Activated CD4-positive, alpha-beta T cell treated with anti-CD3 and anti-CD28 coated beads for 4 hours (primary cell): ENCODE results near the gene CEBPG.

Experiments
- DNase-seq, 2 donors: peaks; one replicate each; pipeline ENCODE4 v3.0.0-alpha.2; 2020

CEBPG gene

GRCh38 chr19:33373453-33374235, at the start of gene CEBPG:
CEBPG (plus strand) TSS chr19:33373709; CDS start chr19:33379240, 5,531 bp downstream.
- DNase-seq, result peak; percentile 93 to 94

- no peak for DNase-seq
Observed at GRCh38 chr19:33324628-33325027, 48.9 kb upstream of the CEBPG start.

DNA sequence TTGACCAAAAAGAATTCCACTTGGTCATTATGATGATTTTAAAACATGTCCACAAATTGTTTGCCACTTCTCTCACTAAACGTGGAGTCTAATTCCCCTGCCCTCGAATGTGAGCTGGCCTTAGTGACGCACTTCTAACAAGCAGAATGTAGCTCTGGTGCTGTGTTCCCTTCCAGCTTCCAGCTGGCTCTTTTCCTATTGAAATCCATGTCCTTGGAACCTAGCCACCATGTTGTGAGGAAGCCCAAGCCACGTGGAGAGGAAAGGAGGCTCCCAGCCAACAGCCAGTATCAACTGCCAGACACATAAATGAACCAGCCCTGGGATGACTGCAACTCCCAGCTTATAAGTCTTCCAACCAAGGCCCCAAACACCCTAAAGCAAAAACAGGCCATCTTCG, 47.6 kb upstream of the CEBPG start:
- DNase-seq, result no peak

DNA sequence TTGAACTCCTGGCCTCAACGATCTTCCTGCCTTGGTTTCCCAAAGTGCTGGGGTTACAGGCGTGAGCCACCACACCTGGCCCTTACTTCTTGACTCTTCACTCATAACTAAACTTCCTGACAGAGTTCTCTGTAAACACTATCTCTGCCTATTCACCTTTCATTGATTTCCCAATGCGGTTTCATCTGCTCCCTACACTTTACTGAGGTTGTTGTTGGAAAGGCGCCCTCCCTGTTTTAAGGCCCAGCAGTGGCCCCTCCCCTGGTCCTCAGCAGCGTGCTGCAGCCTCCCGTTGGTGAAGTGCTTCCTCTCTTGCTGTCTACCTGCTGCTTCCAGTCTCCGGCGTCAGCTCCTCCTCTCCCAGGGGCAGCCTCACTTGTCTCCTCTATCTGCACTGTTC, 44.4 kb upstream of the CEBPG start:
- no peak for DNase-seq

DNA sequence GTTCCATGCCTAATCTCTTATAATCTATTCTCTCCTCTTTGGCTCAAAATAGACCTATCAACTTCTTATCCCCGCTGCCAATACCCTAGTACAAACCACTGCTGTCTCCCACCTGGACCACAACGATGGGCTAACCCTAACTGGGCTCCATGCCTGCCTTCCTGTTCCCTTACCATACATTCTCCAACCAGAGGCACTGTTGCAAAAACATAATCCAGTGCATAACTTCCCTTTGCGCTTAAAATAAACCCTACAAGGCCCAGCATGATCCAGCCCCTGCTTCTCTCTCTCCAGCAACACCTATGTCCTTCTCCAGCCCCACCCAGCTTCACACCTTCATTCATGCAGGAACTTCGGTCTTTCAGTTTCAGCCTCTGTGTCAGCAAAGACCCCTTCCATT, 43.8 kb upstream of the CEBPG start:
- DNase-seq, result no peak

- no peak for DNase-seq
Observed at GRCh38 chr19:33332248-33332647, 41.3 kb upstream of the CEBPG start.

DNA sequence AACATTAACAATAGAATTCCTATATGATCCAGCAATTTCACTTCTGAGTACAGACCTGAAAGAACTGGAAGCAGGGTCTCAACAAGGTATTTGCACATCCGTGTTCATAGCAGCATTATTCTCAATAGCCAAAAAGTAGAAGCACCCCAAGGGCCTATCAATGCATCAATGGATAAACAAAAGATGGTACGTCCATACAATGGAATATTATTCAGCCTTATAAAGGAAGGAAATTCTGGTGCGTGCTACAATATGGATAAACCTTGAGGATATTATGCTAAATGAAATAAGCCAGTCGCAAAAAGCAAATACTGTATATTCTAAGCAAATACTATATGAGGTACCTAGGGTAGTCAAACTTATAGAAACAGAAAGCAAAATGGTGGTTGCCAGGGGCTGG, 40.4 kb upstream of the CEBPG start:
- DNase-seq, result no peak

GRCh38 chr19:33333642-33334041, 39.9 kb upstream of the CEBPG start:
- no peak for DNase-seq

DNA sequence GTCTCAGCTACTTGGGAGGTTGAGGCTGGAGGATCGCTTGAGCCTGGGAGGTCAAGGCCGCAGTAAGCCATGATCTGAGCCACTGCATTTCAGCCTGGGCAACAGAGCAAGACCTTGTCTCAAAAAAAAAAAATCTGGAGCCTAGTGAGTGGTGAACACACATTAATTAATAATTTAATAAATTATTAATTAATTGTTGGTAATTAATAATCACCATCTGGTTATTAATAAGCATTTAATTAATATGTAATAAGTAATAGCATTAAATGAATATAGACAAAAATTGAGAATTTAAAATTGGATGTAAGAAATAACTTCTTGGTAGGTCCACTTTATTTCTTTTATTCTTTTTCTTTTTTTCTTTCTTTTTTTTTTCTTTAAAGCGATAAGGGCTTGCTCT, 39.2 kb upstream of the CEBPG start:
- DNase-seq, result no peak

DNA sequence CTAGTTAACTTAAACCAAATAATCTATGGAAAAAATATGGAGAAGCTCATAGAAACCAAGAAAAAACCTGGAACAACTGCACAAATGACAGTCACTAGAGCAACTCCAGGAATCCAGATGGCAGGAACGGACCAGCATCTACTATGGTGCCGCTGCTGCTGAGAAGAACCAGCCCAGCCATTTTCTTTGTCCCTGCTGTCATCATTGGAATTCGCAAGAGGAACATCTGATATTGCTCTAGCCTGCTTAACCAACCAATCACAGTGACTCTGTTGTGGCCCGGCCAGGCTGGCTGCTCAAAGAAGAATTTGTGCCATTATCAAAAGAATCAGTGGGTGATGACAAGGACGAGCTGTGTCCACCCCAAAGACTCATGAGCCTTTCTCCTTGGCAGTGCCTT, 38.1 kb upstream of the CEBPG start:
- no peak for DNase-seq

DNA sequence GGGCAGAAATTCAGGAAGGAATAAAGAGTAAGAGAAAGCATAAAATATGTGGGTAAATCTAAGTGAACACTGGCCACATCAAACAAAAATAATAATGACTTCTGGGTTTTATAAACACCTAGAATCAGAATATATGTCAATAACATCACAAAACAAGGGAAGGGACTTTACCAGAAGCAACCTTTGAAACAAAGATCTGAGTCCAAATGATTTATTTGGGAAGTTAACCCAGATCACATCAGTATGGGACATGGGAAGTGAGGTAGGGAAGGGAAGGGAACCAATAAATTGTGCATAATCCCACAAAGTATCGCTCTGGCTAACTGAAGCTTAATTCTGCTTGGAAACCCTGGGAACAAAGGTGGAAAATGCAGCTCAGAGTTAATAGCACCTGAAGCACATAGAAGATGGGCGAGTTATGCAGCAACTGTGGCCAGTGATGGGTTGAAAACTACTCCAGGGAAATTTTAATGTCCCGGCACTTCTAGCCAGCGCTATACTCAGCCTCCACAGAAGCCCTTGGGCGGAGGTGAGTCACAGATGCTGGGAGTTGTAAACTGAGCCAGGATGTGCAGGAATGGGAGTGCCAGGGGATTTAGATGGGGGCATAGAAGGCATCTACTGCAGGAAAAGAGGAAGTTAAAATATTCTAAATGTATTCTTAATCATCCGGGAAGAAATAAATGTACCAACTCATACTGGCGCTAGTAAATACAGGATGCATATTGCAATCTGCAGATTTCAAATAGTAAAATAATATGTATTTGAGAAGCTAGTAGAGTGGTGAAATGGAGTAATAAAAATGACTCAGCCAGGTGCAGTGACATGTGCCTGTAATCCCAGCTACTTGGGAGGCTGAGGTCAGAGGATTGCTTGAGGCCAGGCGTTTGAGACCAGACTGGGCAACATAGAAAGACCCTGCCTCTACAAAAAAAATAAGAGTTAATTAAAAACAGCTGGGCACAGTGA, 34.2 kb upstream of the CEBPG start:
- DNase-seq, result no peak

GRCh38 chr19:33340991-33341390, 32.5 kb upstream of the CEBPG start:
- DNase-seq, result no peak

DNA sequence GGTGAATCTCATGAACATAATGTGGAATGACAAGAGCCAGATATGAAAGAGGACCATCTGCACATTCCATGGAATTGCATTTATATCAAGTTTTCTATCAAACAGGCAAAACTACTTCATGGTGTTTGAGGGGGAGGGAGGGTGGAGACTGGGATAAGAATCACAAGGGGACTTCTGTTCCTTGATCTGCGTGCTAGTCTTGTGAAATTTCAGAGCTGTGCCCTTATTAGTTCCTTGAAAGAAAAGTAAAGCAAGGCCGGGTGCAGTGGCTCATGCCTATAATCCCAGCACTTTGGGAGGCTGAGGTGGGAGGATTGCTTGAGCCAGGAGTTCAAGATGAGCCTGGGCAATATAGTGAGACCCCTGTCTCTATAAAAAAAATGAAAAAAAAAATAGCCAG, 30.2 kb upstream of the CEBPG start:
- DNase-seq, result no peak

GRCh38 chr19:33343859-33344572, 29.5 kb upstream of the CEBPG start:
- no peak for DNase-seq

DNA sequence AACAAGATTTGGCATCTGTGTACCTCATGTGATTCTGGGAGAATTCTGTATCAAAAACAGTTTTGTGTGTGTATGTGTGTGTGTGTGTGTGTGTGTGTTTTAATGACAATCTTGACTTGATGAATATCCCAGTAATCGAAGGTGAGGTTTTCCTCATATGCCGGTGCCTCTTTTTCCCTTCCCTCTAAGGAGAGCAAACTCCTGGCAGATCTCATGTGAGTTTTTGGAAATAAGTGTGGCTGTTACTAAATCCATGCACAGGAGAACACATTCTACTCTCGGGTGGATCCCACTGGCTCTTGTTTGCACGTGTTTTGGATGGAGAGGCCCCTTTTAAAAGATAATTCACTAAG, 29.0 kb upstream of the CEBPG start:
- no peak for DNase-seq

- no peak for DNase-seq
Observed at GRCh38 chr19:33345163-33345562, 28.3 kb upstream of the CEBPG start.

GRCh38 chr19:33346665-33347064, 26.8 kb upstream of the CEBPG start:
- no peak for DNase-seq

- DNase-seq, result no peak
Observed at GRCh38 chr19:33347300-33347699, 26.2 kb upstream of the CEBPG start.

- no peak for DNase-seq
Observed at GRCh38 chr19:33348301-33349010, 25.1 kb upstream of the CEBPG start.

DNA sequence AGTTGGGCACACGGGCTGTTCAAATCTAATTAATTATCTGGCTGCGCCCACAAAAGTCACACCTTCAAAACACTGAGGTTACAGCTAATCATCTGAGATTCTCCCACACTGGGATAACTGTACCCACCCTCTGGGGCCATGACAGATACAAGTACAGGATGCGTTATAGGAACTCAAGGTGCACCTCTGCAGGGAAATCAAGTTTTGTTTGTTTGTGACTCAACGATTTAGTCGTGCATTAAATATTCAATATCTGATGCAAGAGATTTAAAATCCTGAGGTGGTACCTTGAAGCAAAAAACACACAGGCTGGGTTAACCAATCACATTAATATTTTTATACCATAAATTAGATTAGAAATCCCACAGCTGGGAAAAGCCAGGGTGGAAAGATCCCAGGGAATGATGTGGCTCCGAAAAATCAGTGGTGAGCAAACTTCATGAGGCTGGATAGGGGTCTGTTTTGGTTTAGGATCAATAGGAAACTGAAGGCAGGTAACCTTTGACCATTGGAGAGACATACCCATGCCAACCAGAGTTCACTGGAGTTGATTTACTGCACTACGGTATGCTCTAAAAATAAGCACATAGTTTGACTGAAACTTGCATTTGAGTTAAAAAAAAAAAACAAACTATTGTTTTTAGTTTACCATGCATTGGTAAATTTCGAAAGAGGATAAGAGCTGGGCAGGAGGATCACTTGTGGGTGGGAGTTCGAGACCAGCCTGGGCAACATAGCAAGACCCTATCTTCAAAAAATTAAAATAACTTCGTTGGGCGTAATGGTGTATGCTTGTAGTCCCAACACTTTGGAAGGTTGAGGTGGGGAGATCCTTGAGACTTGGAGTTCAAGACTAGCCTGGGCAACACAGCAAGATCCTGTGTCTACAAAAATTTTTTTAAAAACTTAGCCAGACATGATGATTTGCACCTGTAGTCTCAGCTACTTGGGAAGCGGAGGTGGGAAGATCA, 23.9 kb upstream of the CEBPG start:
- DNase-seq, result no peak

DNA sequence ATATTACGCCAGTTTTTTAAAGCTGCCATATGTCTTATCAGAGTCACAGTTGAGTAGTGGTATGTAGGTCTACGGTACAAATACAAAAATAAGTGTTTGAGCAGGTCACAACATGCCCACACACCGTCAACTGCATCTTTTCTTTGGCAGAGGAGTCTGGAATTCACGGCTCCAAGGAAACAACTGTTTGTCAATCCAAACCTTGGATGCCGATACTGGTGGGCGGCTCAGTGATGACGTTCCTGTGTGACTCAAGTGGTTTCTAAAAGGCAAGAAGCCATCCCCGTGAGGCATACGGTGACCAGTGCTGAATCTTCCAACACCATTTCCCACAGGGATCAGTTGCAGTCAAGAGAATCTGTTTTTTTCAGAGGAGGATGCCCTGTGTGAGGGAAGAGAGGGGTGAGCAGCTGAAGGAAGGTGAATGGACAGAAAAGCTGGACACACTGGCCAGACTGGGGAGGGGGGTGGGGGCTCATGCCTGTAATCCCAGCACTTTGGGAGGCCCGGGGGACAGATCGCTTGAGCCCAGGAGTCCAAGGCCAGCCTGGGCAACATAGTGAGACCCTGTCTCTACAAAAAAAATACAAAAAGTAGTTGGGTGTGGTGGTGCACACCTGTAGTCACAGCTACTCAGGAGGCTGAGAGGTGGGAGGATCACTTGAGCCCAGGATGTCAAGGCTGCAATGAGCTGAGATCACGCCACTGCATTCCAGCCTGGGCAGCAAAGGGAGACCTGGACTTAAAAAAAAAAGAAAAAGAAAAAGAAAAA, 22.8 kb upstream of the CEBPG start:
- DNase-seq, result no peak
